ENCODE measurements around the gene CCDC85C.

GRCh38 chr14:99476864-99477263, 127.1 kb downstream of the CCDC85C start:
- no peak for TF ChIP-seq CTBP1 (IDR thresholded peaks at IDR 0.05; ENCODE audit: borderline replicate concordance)
- no peak for TF ChIP-seq TARDBP (IDR thresholded peaks at IDR 0.05)
- no peak for TF ChIP-seq SP1 (IDR thresholded peaks at IDR 0.05)
- no peak for TF ChIP-seq FOXM1 (IDR thresholded peaks at IDR 0.05; ENCODE audit: borderline replicate concordance)
- no peak for TF ChIP-seq ZNF384 (IDR thresholded peaks at IDR 0.05)

Data from HEK293T (cell line).